Neutrophil (primary cell): ENCODE results near the gene DNAJC4.

ENCODE experiments used
- H3K27ac ChIP-seq: fragments of 200-600 bp; sonication (generic); 2 replicates; pipeline ENCODE4 v1.5.1; 2016; ENCODE audit warnings: mild to moderate bottlenecking, moderate library complexity
- H3K27me3 ChIP-seq: fragments of 200-600 bp; sonication (generic); 2 replicates; pipeline ENCODE4 v1.6.0; 2016; ENCODE audit warnings: mild to moderate bottlenecking
- H3K36me3 ChIP-seq: fragments of 200-600 bp; sonication (generic); 2 replicates; pipeline ENCODE4 v1.5.1; 2017
- H3K4me1 ChIP-seq, 2 experiments: fragments of 200-600 bp in 1 of 2; sonication (generic) in 1 of 2; 1 replicate in 1 of 2; 2 replicates in 1 of 2; pipeline versions ENCODE4 v1.5.1 to v1.6.1; 2013 to 2016; ENCODE audit warnings: low read depth in 1 of 2, low read length in 1 of 2, mild to moderate bottlenecking in 1 of 2, moderate library complexity in 1 of 2; ENCODE audit not compliant: control insufficient read depth in 1 of 2, insufficient read depth in 1 of 2
- H3K4me3 ChIP-seq, 2 experiments: fragments of 200-600 bp in 1 of 2; sonication (generic) in 1 of 2; 1 replicate in 1 of 2; 2 replicates in 1 of 2; pipeline ENCODE4 v1.5.1; 2013 to 2016; ENCODE audit warnings: low read depth in 1 of 2, low read length in 1 of 2, mild to moderate bottlenecking in 1 of 2, moderate library complexity in 1 of 2
- H3K9me3 ChIP-seq: fragments of 200-600 bp; sonication (generic); 2 replicates; pipeline ENCODE4 v1.5.1; 2016
- TF ChIP-seq, protein P1 (sequence below): fragments of 200-600 bp; sonication (generic); IDR thresholded peaks from 2 replicates; pipeline ENCODE4 v1.5.1; 2016; ENCODE audit warnings: antibody characterized with exemption

Gene DNAJC4

GRCh38 chr11:64251753-64252002 lies 21.3 kb downstream of the DNAJC4 start:
- Histone ChIP-seq H3K4me3 (peak overlapping the region; percentile 74 to 75), H3K4me1 (peaks cover 33 to 42% of the 10 kb centered on the region in 2 experiments), H3K27me3 (peaks cover 9% of the 10 kb centered on the region), H3K27ac (peak overlapping the region; percentile 46), H3K36me3 (peaks cover 22% of the 10 kb centered on the region), H3K9me3 (no peaks in the 10 kb centered on the region)
- TF ChIP-seq, protein P1, sequence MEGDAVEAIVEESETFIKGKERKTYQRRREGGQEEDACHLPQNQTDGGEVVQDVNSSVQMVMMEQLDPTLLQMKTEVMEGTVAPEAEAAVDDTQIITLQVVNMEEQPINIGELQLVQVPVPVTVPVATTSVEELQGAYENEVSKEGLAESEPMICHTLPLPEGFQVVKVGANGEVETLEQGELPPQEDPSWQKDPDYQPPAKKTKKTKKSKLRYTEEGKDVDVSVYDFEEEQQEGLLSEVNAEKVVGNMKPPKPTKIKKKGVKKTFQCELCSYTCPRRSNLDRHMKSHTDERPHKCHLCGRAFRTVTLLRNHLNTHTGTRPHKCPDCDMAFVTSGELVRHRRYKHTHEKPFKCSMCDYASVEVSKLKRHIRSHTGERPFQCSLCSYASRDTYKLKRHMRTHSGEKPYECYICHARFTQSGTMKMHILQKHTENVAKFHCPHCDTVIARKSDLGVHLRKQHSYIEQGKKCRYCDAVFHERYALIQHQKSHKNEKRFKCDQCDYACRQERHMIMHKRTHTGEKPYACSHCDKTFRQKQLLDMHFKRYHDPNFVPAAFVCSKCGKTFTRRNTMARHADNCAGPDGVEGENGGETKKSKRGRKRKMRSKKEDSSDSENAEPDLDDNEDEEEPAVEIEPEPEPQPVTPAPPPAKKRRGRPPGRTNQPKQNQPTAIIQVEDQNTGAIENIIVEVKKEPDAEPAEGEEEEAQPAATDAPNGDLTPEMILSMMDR: no peak

GRCh38 chr11:64252003-64252872 lies 21.9 kb downstream of the DNAJC4 start:
- Histone ChIP-seq H3K27ac (peak overlapping the region; percentile 46), H3K4me3 (peak overlapping the region; percentile 74 to 75), H3K9me3 (no peaks in the 10 kb centered on the region), H3K27me3 (peaks cover 9% of the 10 kb centered on the region), H3K4me1 (peaks cover 28 to 37% of the 10 kb centered on the region in 2 experiments), H3K36me3 (peaks cover 22% of the 10 kb centered on the region)
- TF ChIP-seq, protein P1: peak; percentile 12

GRCh38 chr11:64253043-64253442 lies 22.7 kb downstream of the DNAJC4 start:
- Histone ChIP-seq H3K27ac (no peak overlapping the region), H3K36me3 (peaks cover 22% of the 10 kb centered on the region), H3K4me3 (no peak overlapping the region), H3K4me1 (peaks cover 21 to 29% of the 10 kb centered on the region in 2 experiments), H3K27me3 (peaks cover 6% of the 10 kb centered on the region), H3K9me3 (no peaks in the 10 kb centered on the region)
- TF ChIP-seq, protein P1: no peak

DNA sequence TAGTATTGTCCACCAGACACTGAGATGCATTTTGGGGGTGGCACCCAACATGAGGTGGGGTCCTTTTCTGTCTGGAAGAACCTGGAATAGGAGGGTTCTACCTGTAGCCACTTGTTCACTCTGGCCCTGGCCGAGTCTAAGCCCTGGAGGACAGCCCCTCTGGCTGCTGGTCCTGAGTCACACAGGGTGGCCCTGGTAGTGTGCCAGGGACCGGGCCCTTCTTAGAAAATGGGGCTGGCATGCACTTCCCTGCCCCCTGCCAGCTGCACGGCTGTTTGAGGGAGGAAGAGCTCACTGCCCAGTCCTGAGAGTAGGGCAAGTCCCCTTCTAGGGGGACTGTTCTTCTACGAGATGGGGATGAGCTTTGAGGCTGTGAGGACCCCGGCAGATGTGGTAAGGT lies 23.1 kb downstream of the DNAJC4 start:
- no peaks in the 10 kb centered on the region for H3K9me3 ChIP-seq
- no peak overlapping the region for H3K27ac ChIP-seq
- H3K36me3 ChIP-seq: peaks cover 26% of the 10 kb centered on the region
- H3K4me3 ChIP-seq: no peak overlapping the region
- peaks cover 6% of the 10 kb centered on the region for H3K27me3 ChIP-seq
- TF ChIP-seq, protein P1: no peak
- H3K4me1 ChIP-seq: peaks cover 21 to 28% of the 10 kb centered on the region in 2 experiments

DNA sequence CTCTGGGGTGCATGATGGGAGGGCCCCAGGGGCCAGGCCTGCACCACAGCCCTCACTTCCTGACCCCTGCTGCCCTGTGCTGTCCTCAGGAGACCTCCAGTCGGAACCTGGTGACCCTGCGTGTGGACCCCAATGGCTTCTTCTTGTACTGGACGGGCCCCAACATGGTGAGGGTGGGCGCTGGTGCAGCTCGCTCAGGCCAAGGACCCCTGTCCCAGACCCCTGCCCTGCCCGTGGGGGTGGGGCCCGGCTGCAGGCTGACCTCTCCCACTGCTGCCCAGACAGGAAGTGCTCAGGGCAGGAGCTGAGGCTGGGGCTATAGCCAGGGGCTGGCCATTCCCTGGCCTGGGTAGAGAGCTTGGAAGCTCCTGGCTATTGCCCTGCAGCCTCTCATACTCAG lies 24.0 kb downstream of the DNAJC4 start:
- H3K27me3 ChIP-seq: peaks cover 6% of the 10 kb centered on the region
- H3K4me3 ChIP-seq: no peak overlapping the region
- H3K27ac ChIP-seq: no peak overlapping the region
- peaks cover 21 to 28% of the 10 kb centered on the region in 2 experiments for H3K4me1 ChIP-seq
- H3K36me3 ChIP-seq: peaks cover 34% of the 10 kb centered on the region
- TF ChIP-seq, protein P1: no peak
- no peaks in the 10 kb centered on the region for H3K9me3 ChIP-seq
